Brain microvascular endothelial cell (primary cell): Measurements from ENCODE around the gene NGF.

ENCODE experiments used
- DNase-seq: peaks from one replicate; pipeline ENCODE4 v3.0.0-alpha.2; 2020
- H3K27ac ChIP-seq: fragments of 250-450 bp; sonication (Bioruptor Pico); 2 replicates; pipeline ENCODE4 v1.5.1; 2020; ENCODE audit warnings: mild to moderate bottlenecking, moderate library complexity
- H3K27me3 ChIP-seq: fragments of 250-450 bp; sonication (Bioruptor Pico); replicated peaks from 2 replicates; pipeline ENCODE4 v1.5.1; 2020; ENCODE audit warnings: mild to moderate bottlenecking
- H3K36me3 ChIP-seq: fragments of 250-450 bp; sonication (Bioruptor Pico); replicated peaks from 2 replicates; pipeline ENCODE4 v1.5.1; 2020; ENCODE audit warnings: mild to moderate bottlenecking
- H3K4me3 ChIP-seq: 2 replicates; pipeline ENCODE4 v1.5.1; 2011; ENCODE audit warnings: low read depth, mild to moderate bottlenecking, control low read depth, low read length, moderate library complexity
- in situ Hi-C: cut with HindIII; loops from 2 replicates; pipeline ENCODE4 v1.10.0; 2017; ENCODE audit warnings: low sequenced_read_pairs, low pct_ligation_motif_present
- TF ChIP-seq, protein P1 (sequence below): IDR thresholded peaks from 2 replicates; pipeline ENCODE4 v1.5.1; 2011; ENCODE audit warnings: low read depth, mild to moderate bottlenecking, moderate library complexity, low read length, control low read depth, inconsistent platforms; ENCODE audit errors: missing control alignments

The NGF gene

GRCh38 chr1:115356356-115356755 lies 18.3 kb upstream of the NGF start:
- TF ChIP-seq, protein P1, sequence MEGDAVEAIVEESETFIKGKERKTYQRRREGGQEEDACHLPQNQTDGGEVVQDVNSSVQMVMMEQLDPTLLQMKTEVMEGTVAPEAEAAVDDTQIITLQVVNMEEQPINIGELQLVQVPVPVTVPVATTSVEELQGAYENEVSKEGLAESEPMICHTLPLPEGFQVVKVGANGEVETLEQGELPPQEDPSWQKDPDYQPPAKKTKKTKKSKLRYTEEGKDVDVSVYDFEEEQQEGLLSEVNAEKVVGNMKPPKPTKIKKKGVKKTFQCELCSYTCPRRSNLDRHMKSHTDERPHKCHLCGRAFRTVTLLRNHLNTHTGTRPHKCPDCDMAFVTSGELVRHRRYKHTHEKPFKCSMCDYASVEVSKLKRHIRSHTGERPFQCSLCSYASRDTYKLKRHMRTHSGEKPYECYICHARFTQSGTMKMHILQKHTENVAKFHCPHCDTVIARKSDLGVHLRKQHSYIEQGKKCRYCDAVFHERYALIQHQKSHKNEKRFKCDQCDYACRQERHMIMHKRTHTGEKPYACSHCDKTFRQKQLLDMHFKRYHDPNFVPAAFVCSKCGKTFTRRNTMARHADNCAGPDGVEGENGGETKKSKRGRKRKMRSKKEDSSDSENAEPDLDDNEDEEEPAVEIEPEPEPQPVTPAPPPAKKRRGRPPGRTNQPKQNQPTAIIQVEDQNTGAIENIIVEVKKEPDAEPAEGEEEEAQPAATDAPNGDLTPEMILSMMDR: no peak
- in situ Hi-C loops: no loop called here
- H3K4me3 ChIP-seq: no peak overlapping the region
- H3K27ac ChIP-seq: no peak overlapping the region
- no peak for DNase-seq
- H3K36me3 ChIP-seq: no peaks in the 10 kb centered on the region
- no peaks in the 10 kb centered on the region for H3K27me3 ChIP-seq

- Histone ChIP-seq H3K27ac (no peak overlapping the region), H3K27me3 (no peaks in the 10 kb centered on the region), H3K4me3 (no peak overlapping the region), H3K36me3 (no peaks in the 10 kb centered on the region)
- TF ChIP-seq, protein P1: no peak
- in situ Hi-C loops: no loop called here
- DNase-seq: no peak
These were observed 17.0 kb upstream of the NGF start for GRCh38 chr1:115355069-115355468.

- in situ Hi-C loops: no loop called here
- Histone ChIP-seq H3K27ac (no peak overlapping the region), H3K36me3 (no peaks in the 10 kb centered on the region), H3K27me3 (no peaks in the 10 kb centered on the region), H3K4me3 (no peak overlapping the region)
- no peak for DNase-seq
- TF ChIP-seq, protein P1: no peak
These were observed 13.1 kb upstream of the NGF start for GRCh38 chr1:115351143-115351542.

GRCh38 chr1:115348636-115349035 lies 10.6 kb upstream of the NGF start:
- Histone ChIP-seq H3K27me3 (no peaks in the 10 kb centered on the region), H3K36me3 (no peaks in the 10 kb centered on the region), H3K27ac (no peak overlapping the region), H3K4me3 (no peak overlapping the region)
- DNase-seq: no peak
- in situ Hi-C loops: no loop called here
- TF ChIP-seq, protein P1: no peak

- no peak for DNase-seq
- Histone ChIP-seq H3K4me3 (no peak overlapping the region), H3K36me3 (no peaks in the 10 kb centered on the region), H3K27ac (no peak overlapping the region), H3K27me3 (no peaks in the 10 kb centered on the region)
- in situ Hi-C loops: no loop called here
- TF ChIP-seq, protein P1: no peak
These were observed 9.2 kb upstream of the NGF start for GRCh38 chr1:115347282-115347681.

DNA sequence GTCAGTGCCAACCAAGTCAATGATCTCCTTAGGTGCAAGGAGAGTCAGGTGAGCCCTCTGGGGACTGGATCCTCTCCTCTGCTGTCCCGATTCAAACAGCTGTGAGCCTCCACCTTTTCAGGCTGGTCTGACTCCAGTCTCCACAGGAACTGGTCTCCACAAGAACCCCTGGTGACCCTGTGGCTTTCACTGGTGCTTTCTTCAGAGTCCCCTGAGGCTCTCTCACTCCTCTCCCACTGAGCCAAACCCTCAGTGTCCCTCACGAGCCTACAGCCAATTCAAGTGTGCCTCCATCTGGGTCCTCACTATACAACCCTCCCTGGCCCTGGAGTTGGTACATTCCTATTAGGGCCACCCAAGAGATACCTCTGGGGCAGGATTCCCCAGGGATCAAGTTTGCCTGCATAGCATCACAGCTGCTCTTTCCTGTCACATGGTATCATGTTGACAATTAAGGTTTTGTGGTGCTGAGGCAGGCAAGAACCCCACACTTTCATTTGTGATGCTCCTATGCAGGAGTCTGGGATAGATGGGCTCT lies 5.2 kb upstream of the NGF start:
- TF ChIP-seq, protein P1: no peak
- no peaks in the 10 kb centered on the region for H3K27me3 ChIP-seq
- DNase-seq: no peak
- in situ Hi-C loops: no loop called here
- H3K27ac ChIP-seq: no peak overlapping the region
- H3K4me3 ChIP-seq: no peak overlapping the region
- H3K36me3 ChIP-seq: no peaks in the 10 kb centered on the region
